CD4-positive, alpha-beta T cell treated with Interleukin-1 beta for 1 hour (primary cell): ENCODE measurements around the gene SLC2A4RG.
"Not testable (repeated sequence)": the region's sequence is repeated elsewhere in the genome, so short reads cannot be mapped to it uniquely, and the experiment has no call there.

Experiments used
- DNase-seq, 2 donors: peaks; one replicate each; pipeline ENCODE4 v3.0.0-alpha.2; 2020 to 2022

The SLC2A4RG gene

GRCh38 chr20:63758152-63758551 lies 18.6 kb downstream of the SLC2A4RG start:
- DNase-seq = no peak

DNA sequence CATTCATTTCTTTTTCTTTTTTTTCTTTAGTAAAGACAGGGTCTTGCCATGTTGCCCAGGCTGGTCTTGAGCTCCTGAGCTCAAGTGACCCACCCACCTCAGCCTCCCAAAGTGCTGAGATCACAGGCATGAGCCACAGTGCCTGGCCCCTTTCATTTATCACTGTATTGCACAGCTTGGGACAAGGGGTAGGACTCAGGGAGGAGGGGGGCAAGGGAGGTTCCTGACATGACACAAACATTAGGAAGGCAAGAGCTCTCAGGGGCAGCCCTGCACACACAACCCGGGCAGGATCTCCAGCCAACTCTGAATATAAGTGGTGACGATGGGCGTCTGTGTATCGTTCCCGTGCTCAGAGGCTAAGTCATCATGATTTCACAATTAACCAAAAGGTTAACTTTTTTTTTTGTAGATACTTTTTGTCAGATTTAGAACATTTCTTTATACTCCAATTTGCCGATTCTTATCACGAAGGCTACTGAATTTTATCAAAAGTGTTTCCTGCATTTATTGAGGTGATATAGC lies 19.9 kb downstream of the SLC2A4RG start:
- DNase-seq = no peak

DNA sequence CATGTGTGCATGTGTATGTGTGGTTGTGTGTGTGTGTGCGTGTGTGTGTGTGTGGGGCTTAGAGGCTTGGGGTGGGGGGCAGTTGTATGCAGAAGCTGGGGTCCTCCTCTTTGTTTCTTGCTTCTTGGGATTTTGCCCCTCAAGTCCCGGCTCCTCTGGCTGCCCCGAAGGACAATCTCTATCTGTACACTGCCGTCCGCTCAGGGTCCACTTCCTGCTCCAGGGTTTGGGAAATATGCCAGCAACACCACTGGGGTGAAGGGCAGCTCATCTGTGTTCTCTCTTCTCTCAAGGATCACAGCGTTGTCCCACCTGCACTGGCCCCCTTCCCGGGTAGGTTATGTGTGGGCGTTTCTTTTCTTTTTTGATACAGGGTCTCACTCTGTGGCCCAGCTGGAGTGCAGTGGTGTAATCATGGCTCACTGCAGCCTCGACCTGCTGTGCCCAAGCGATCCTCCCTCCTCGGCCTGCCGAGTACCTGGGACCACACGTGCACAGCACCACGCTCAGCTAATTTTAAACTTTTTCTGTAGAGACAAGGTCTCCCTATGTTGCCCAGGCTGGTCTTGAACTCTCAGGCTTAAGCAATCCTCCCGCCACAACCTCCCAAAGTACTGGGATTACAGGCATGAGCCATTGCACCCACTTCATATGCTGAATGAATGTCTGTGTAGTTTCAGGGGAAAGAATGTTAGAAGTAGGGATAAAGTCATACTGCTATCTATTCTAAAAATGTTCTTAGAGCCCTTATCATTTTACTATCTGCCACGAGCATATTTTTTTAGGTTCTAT lies 25.7 kb downstream of the SLC2A4RG start:
- no peak for DNase-seq

DNA sequence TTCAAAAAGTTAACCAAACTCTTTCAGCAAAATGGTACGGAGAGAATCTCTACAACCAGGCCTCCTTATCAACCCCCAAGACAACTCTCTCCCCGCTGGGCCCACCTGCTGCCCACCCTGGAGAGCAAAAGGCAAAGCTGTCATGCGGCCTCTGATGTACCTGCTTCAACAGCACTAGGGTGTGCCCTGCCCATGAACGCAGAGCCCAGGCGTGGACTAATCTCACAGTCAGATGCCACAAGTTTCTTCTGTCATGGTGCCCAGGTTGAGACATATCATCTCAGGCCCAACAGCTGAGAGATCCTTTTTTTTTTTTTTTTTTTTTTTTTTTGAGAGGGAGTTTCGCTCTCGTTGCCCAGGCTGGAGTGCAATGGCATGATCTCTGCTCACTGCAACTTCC lies 26.3 kb downstream of the SLC2A4RG start:
- DNase-seq = no peak

DNA sequence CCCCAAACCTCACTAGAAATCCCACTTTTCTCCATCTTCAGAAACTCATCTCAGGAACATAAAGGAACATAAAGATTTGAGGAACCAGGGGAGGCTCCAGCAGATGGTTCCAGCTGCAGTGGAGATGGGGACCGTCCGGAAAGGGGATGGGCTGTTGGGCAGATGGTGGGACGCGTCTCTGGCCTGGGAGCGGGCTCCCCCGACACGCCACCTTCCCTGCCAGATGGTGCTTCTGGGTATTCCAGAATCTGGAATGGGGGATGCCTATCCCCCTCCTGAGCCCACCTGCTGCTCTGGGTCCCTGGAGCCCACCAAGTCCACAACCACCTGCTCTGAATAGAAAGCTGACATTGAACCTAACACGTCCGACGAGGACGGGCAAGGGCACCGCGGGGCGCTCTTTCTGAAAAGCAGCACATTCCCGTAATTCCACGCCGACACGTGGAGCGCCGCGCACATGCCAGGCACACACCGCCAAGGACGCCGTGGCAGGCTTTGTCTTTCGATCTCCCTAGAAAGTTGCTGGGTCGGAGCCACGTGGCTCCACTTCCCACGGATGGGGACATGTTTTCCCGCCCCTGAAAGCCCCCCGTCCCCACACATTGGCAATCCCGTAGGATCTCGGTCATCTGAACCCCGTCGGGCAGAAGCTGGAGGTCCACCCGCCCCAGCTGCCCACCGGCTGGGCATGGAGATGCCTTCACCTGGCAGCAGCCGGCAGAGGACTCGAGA lies 27.3 kb downstream of the SLC2A4RG start:
- no peak for DNase-seq

GRCh38 chr20:63767456-63767855 lies 27.9 kb downstream of the SLC2A4RG start:
- no peak for DNase-seq

- no peak for DNase-seq
These were observed 28.3 kb downstream of the SLC2A4RG start for GRCh38 chr20:63767886-63768285.

GRCh38 chr20:63768591-63769515 lies 29.3 kb downstream of the SLC2A4RG start:
- no peak for DNase-seq

- no peak for DNase-seq
These were observed 30.4 kb downstream of the SLC2A4RG start for GRCh38 chr20:63769891-63770474.

DNA sequence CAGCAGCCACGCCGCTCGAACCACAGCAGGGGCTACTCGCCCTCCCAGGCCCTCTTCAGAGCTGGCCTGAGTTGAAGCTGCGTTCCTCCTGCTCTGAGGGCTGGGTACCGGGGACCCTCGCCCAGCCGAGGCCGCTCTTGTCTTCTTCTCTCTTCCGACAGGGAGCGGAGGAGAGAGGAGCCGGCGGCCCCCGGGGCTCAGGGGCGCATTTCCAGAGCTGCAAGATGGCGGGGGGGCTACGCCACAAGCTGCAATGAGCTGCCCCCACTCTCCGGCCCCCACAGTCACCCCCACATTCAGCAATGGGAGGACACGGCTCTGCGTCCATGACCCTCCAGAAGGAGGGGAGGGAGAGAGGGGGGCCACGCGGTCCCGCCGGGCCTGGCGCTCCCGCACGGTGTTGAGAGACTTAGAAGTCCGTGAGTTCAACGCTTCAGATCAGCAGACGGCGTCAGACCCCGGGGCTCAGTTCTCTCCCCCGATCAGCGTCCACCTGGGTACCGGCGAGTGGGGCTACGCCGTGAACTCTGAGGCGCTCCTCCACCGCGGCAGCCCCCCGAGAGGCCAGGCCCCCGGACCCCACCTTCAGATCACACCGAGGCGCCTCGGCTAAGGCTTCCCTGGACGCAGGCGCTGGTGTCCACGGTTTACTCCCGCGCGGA lies 31.6 kb downstream of the SLC2A4RG start:
- no peak for DNase-seq

- no peak for DNase-seq
These were observed 33.4 kb downstream of the SLC2A4RG start for GRCh38 chr20:63772781-63773518.

- DNase-seq = no peak
These were observed 34.1 kb downstream of the SLC2A4RG start for GRCh38 chr20:63773571-63774241.

DNA sequence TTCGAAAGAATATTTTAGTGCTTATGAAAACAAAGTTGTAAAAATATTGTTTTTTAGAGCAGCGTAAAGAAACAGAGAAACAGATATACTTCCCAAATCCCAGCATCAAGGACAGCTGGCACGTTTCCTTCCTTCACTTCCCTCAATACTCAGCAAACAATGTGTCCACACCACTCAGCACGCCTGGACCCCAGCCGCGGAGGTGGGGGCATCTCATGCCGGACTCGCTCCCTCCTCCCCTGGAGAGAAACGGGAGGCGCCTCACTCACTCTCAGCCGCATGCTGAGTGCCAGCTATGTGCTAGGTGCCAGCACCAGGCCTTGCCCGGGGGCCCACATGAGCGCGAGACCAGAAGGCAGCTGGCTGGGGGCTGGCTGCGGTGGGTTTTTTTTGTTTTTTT lies 34.7 kb downstream of the SLC2A4RG start:
- no peak for DNase-seq

DNA sequence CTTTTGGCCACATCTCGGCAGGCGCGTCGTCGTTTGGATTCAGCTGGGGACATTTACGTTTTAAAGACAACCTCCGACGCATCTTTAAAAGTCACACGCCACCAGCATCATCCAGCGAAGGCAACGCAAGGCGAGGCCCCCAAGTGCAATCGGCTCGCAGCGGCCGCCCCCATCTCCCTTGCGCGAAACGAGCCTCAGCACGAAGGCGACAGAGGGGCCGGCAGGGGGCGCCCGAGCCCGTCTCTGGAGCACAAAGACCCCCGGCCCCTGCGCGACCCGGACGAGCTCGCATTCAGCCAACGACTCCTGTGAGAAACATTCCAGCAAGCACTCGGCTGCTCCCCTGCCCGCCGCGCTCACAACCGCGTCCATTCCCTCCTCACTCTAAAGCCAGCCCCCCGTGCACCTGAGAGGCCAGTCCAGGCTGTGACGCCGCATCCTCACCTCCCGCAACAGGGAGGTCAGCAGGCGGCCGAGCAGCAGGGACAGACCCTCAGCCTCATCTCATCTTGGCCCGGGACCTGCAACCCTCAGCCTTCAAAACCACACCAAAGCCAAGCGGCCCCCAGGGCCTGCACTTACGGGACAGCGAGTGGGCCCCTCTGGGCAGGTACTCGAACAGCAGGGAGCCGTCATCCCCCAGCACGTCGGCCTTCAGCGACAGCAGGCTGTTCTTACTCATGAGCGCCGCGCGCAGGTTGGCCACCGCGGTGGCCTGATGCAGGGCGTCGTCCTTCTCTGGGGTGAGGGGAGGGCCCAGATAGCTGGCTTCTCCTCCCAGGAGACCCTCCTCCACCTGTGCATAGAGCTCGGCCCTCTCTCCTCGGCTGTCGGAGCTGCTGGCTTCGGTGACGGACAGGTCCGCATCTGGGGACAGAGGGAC lies 35.8 kb downstream of the SLC2A4RG start:
- DNase-seq = peak; percentile 11 to 27

DNA sequence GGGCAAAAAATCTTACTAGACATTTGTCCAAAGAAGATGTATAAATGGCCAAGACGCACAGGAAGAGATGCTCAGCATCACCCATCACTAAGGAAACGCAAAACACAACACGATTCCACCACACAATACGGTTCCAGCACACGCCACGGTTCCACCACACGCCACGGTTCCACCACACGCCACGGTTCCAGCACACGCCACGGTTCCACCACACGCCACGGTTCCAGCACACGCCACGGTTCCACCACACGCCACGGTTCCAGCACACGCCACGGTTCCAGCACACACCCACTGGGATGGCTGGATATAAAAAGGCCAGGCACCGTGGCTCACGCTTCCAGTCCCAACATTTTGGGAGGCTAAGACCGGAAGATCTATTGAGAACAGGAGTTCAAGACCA lies 37.3 kb downstream of the SLC2A4RG start:
- DNase-seq = not testable (repeated sequence)

DNA sequence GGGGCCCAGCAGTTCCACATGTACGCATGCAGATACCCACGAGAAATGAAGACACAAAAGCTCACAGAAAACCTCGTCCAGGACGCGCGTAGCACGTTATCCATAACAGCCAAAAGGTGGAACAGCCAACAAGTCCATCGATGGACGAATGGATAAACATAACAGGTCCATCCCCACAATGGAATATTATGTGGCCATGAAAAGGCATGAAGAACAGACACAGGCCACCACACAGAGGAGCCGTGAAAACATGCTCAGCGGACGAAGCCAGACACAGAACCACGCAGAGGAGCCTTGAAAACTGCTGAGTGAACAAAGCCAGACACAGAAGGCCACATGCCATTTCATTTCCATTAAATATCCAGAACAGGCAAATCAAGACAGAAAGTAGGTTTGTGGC lies 38.0 kb downstream of the SLC2A4RG start:
- DNase-seq = no peak

GRCh38 chr20:63778034-63778752 lies 38.6 kb downstream of the SLC2A4RG start:
- DNase-seq = no peak

DNA sequence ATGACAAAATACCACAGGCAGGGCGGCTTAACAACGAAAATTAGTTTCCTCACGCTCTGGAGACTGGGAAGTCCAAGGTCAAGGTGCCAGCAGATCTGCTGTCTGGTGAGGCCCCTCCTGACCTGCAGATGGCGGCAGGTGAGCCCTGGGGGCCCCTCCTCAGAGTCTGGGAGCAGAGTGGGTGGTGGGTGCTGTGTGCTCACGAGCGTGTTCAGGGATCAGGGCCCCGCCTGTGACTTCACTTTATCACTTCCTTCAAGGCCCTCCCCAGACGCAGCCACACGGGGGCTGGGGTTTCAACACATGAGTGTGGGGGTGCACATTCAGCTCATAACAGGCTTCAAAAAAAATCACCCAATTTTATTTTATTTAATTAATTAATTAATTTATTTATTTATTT lies 39.3 kb downstream of the SLC2A4RG start:
- no peak for DNase-seq

- no peak for DNase-seq
These were observed 41.6 kb downstream of the SLC2A4RG start for GRCh38 chr20:63781181-63781580.
